GM18870 (cell line): ENCODE data around the gene HHIPL1.

Experiments used
- ATAC-seq: cut with Tn5 transposase; IDR thresholded peaks from one replicate; pipeline ENCODE4 v1.9.1; 2021; ENCODE audit warnings: moderate library complexity; ENCODE audit not compliant: unreplicated experiment

Gene HHIPL1

GRCh38 chr14:99644723-99645544 lies at the start of gene HHIPL1:
Gene HHIPL1, plus strand, starts transcription at chr14:99645129. Its CDS starts 79 bp downstream, at chr14:99645208.
- ATAC-seq, result no peak

GRCh38 chr14:99595524-99595923 lies 49.4 kb upstream of the HHIPL1 start:
- ATAC-seq, result no peak

GRCh38 chr14:99596071-99596627 lies 48.8 kb upstream of the HHIPL1 start:
- ATAC-seq, result no peak

- no peak for ATAC-seq
These were observed 48.2 kb upstream of the HHIPL1 start for GRCh38 chr14:99596772-99597171.

GRCh38 chr14:99597911-99598600 lies 46.9 kb upstream of the HHIPL1 start:
- no peak for ATAC-seq

- no peak for ATAC-seq
These were observed 46.2 kb upstream of the HHIPL1 start for GRCh38 chr14:99598774-99599173.

- no peak for ATAC-seq
These were observed 45.5 kb upstream of the HHIPL1 start for GRCh38 chr14:99599393-99599792.

- no peak for ATAC-seq
These were observed 44.6 kb upstream of the HHIPL1 start for GRCh38 chr14:99600232-99600888.

- no peak for ATAC-seq
These were observed 43.5 kb upstream of the HHIPL1 start for GRCh38 chr14:99601361-99601831.

GRCh38 chr14:99602054-99602787 lies 42.7 kb upstream of the HHIPL1 start:
- ATAC-seq, result no peak

- ATAC-seq, result no peak
These were observed 42.0 kb upstream of the HHIPL1 start for GRCh38 chr14:99602788-99603415.

- ATAC-seq, result no peak
These were observed 41.3 kb upstream of the HHIPL1 start, which contains the start of gene CCDC85C for GRCh38 chr14:99603471-99604277. Gene CCDC85C, minus strand, starts transcription at chr14:99604207. Its CDS starts 248 bp downstream, at chr14:99603959.

- ATAC-seq, result no peak
These were observed 40.6 kb upstream of the HHIPL1 start for GRCh38 chr14:99604278-99604765.

- no peak for ATAC-seq
These were observed 40.1 kb upstream of the HHIPL1 start for GRCh38 chr14:99604766-99605298.

GRCh38 chr14:99605299-99605961 lies 39.5 kb upstream of the HHIPL1 start:
- no peak for ATAC-seq

GRCh38 chr14:99606359-99606758 lies 38.6 kb upstream of the HHIPL1 start:
- no peak for ATAC-seq

GRCh38 chr14:99608591-99608990 lies 36.3 kb upstream of the HHIPL1 start:
- no peak for ATAC-seq
